Progenitor cell of endocrine pancreas (in vitro differentiated cells): ENCODE measurements around the gene ARMC6. TPM values are rescaled to one million over a fixed set of nuclear protein-coding genes. Genes with fewer than 3 reads are reported as not detected.

ENCODE experiments used
- DNase-seq: peaks from one replicate; pipeline ENCODE4 v3.0.0; 2021; ENCODE audit warnings: low spot score; ENCODE audit not compliant: unreplicated experiment
- H3K27ac Mint-ChIP-seq: 2 replicates; pipeline ENCODE4 v1.8.0; 2021; ENCODE audit warnings: mild to moderate bottlenecking, moderate library complexity, mixed read lengths
- H3K27me3 Mint-ChIP-seq: 2 replicates; pipeline ENCODE4 v1.8.0; 2021; ENCODE audit warnings: mixed read lengths
- H3K36me3 Mint-ChIP-seq: 2 replicates; pipeline ENCODE4 v1.8.0; 2022; ENCODE audit warnings: mixed read lengths; ENCODE audit not compliant: insufficient read depth
- H3K4me1 Mint-ChIP-seq: 2 replicates; pipeline ENCODE4 v1.8.0; 2021; ENCODE audit warnings: low read depth, mixed read lengths
- H3K4me3 Mint-ChIP-seq: 2 replicates; pipeline ENCODE4 v1.8.0; 2021; ENCODE audit warnings: low read depth, mild to moderate bottlenecking, moderate library complexity, mixed read lengths
- H3K9me3 Mint-ChIP-seq: 2 replicates; pipeline ENCODE4 v1.8.0; 2021; ENCODE audit warnings: low read depth, mixed read lengths
- total RNA-seq: library from RNA; stranded (reverse); gene quantifications from 2 replicates; pipeline ENCODE4 v1.2.1, GENCODE V29; 2021
- TF ChIP-seq, protein P1 (sequence below): fragments of 200-600 bp; sonication (generic); IDR thresholded peaks from one replicate; pipeline ENCODE4 v1.5.0; 2021; ENCODE audit warnings: antibody characterized with exemption, mild to moderate bottlenecking; ENCODE audit not compliant: unreplicated experiment

ARMC6 gene
- total RNA-seq, 1 donor from 2014 or later: 33.5 TPM

DNA sequence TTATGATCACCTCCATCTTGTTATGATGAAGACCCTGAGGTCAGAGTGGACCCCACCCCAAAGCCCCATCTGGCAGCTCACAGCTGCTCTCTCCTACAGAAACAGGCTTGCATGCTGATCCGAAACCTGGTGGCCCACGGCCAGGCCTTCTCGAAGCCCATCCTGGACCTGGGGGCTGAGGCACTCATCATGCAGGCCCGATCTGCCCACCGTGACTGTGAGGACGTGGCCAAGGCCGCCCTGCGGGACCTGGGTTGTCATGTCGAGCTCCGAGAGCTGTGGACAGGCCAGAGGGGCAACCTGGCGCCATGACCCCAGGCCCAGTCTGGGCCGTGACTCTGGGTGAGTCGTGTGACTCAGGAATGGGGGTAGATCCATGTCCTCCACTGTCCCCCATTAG is 23.9 kb downstream of the ARMC6 start:
- no peaks in the 10 kb centered on the region for H3K9me3 Mint-ChIP-seq
- H3K4me3 Mint-ChIP-seq: no peak overlapping the region
- H3K27me3 Mint-ChIP-seq: no peaks in the 10 kb centered on the region
- no peaks in the 10 kb centered on the region for H3K4me1 Mint-ChIP-seq
- H3K27ac Mint-ChIP-seq: no peak overlapping the region
- TF ChIP-seq, protein P1, sequence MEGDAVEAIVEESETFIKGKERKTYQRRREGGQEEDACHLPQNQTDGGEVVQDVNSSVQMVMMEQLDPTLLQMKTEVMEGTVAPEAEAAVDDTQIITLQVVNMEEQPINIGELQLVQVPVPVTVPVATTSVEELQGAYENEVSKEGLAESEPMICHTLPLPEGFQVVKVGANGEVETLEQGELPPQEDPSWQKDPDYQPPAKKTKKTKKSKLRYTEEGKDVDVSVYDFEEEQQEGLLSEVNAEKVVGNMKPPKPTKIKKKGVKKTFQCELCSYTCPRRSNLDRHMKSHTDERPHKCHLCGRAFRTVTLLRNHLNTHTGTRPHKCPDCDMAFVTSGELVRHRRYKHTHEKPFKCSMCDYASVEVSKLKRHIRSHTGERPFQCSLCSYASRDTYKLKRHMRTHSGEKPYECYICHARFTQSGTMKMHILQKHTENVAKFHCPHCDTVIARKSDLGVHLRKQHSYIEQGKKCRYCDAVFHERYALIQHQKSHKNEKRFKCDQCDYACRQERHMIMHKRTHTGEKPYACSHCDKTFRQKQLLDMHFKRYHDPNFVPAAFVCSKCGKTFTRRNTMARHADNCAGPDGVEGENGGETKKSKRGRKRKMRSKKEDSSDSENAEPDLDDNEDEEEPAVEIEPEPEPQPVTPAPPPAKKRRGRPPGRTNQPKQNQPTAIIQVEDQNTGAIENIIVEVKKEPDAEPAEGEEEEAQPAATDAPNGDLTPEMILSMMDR: no peak
- peaks cover 4% of the 10 kb centered on the region for H3K36me3 Mint-ChIP-seq
- no peak for DNase-seq

DNA sequence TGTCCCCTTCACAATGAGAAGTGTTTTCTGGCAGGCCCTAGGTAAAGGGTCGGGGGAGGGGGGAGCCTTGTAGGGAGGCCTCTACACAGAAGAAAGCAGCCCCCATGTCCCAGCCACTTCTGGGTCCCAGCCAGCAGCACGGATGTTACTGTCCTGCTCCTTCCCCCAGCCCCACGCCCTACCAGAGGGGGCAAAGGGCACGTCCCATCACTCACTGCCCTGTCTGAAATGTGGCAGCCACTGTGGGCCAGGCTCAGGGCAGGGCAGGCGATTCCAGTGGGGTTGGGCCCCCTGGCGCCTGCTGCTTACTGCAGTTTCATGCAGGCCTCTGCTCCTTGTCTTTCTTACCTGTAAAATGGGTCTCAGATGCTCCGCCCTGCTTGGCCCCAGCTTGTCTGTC is 24.3 kb downstream of the ARMC6 start:
- TF ChIP-seq, protein P1: no peak
- Mint-ChIP-seq H3K4me3 (no peak overlapping the region), H3K9me3 (no peaks in the 10 kb centered on the region), H3K4me1 (peaks cover 2% of the 10 kb centered on the region), H3K27ac (no peak overlapping the region), H3K27me3 (no peaks in the 10 kb centered on the region), H3K36me3 (peaks cover 4% of the 10 kb centered on the region)
- no peak for DNase-seq

DNA sequence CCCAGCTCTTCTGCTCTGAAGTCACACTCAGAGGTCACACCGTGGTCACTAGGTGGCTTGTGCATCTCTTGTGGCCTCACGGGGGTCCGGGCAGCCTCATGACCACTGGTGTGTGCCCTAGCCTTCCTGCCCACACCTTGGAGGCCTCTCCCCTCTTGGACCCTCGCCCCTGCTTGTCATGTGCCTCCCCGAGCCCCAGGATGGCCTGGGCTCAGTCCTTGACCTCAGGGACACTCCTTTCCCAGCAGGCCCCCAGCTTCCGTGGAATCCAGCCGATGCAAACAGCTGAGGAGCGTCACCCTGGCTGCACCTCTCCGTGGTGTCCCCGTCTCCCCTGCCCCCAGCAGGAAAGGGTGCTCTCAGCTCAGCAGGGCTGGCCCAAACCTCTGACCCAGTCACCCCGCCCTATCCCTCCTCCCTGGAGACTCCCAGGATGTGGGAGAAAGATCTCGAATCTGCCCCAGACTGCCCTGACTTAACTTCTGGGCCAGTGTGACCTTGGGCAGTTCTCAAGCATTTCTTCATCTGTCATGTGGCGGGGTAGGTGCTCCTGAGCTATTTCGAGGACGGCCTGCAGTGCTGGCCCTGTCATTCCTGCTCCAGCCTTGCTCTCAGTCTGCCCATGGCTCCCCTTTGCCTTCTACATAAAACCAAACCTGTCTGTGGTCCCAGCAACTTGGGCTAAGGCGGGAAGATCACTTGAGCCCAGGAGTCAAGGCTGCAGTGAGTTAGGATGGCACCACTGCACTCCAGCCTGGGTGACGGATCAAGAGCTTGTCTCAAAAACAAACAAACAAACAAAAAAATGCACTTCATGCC is 25.8 kb downstream of the ARMC6 start:
- no peak for DNase-seq
- Mint-ChIP-seq H3K4me1 (peaks cover 3% of the 10 kb centered on the region), H3K9me3 (no peaks in the 10 kb centered on the region), H3K27me3 (no peaks in the 10 kb centered on the region), H3K36me3 (peaks cover 4% of the 10 kb centered on the region), H3K27ac (no peak overlapping the region), H3K4me3 (no peak overlapping the region)
- TF ChIP-seq, protein P1: no peak

DNA sequence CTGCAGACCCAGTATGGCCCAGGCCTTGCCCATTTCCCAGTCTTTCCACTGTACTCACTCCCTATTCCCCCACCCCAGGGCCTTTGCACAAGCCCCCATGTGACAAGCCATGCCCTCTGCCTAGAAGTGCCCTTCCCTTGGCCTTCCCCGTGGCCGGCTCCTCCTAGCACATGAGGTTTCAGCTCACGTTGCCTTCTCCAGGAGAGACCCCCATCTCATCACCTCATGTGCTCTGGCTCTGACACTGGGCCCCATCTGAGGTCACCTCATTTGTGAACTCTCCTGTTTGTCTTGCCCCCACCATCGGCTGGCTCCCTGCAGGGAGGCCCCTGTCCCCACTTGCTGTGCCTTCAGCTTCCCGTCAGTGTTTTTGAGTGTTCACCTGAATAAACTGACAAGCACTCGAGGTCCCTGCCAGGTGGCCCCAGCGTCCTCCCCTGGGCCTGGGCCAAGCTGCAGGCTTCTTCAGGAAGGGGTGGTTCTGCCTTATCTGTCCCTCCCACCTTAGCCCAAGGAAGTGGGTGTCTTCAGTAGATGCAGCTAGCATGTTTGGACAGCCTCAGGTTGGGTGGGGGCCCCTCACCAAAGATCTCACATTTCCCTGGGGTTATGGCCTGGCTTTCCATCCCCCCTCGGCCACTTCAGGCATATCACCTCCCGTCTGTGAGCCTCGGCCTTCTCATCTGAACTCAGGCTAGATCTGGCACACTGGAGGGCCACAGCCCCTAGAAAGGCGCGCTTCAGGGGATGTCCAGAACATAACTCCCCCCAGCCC is 26.6 kb downstream of the ARMC6 start:
- Mint-ChIP-seq H3K27ac (no peak overlapping the region), H3K4me1 (peaks cover 11% of the 10 kb centered on the region), H3K27me3 (peaks cover 6% of the 10 kb centered on the region), H3K36me3 (peaks cover 4% of the 10 kb centered on the region), H3K9me3 (no peaks in the 10 kb centered on the region), H3K4me3 (no peak overlapping the region)
- TF ChIP-seq, protein P1: no peak
- no peak for DNase-seq

DNA sequence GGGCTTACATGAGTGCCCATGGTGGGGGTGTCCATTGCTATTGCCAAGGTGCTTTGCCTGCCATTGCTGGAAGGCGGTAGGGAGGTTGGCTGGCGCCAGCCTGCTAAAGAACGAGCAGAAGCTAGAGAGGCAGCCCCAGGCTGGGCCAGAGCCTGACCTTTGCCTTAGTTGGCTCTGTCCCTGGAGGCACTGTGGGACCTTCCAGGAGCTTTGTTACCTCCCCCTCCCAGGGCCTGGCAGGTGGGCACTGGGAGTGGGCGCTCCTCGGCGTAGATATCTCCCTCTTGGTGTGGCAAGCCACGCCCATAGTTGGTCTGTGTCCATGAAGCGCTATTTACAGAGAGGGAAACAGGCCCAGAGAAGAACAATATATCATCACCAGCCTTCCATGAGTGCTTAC is 28.1 kb downstream of the ARMC6 start:
- H3K36me3 Mint-ChIP-seq: peaks cover 4% of the 10 kb centered on the region
- H3K4me3 Mint-ChIP-seq: no peak overlapping the region
- peaks cover 6% of the 10 kb centered on the region for H3K27me3 Mint-ChIP-seq
- TF ChIP-seq, protein P1: no peak
- H3K9me3 Mint-ChIP-seq: no peaks in the 10 kb centered on the region
- no peak for DNase-seq
- peaks cover 11% of the 10 kb centered on the region for H3K4me1 Mint-ChIP-seq
- no peak overlapping the region for H3K27ac Mint-ChIP-seq
